HG03045 (cell line): ENCODE results near the gene TENT5A.
"Not testable (repeated sequence)": the region's sequence is repeated elsewhere in the genome, so short reads cannot be mapped to it uniquely, and the experiment has no call there.

Source experiments
- ATAC-seq: cut with Tn5 transposase; IDR thresholded peaks from one replicate; pipeline ENCODE4 v1.9.1; 2021; ENCODE audit warnings: mild to moderate bottlenecking, moderate library complexity; ENCODE audit not compliant: unreplicated experiment

Gene TENT5A

GRCh38 chr6:81751388-81752083 is 945 bp downstream of the TENT5A start:
- no peak for ATAC-seq

- ATAC-seq: no peak
Observed at GRCh38 chr6:81750681-81751387, 1.6 kb downstream of the TENT5A start.

GRCh38 chr6:81750200-81750599 is 2.3 kb downstream of the TENT5A start:
- ATAC-seq: no peak

GRCh38 chr6:81749707-81750106 is 2.8 kb downstream of the TENT5A start:
- ATAC-seq: no peak

- ATAC-seq: no peak
Observed at GRCh38 chr6:81748994-81749393, 3.5 kb downstream of the TENT5A start.

- ATAC-seq: no peak
Observed at GRCh38 chr6:81747327-81747726, 5.2 kb downstream of the TENT5A start.

- ATAC-seq: no peak
Observed at GRCh38 chr6:81744131-81744530, 8.3 kb downstream of the TENT5A start.

- ATAC-seq: no peak
Observed at GRCh38 chr6:81743649-81744048, 8.8 kb downstream of the TENT5A start.

- no peak for ATAC-seq
Observed at GRCh38 chr6:81741689-81742088, 10.8 kb downstream of the TENT5A start.

GRCh38 chr6:81740591-81740990 is 11.9 kb downstream of the TENT5A start:
- not testable (repeated sequence) for ATAC-seq

- no peak for ATAC-seq
Observed at GRCh38 chr6:81739230-81740195, 13.0 kb downstream of the TENT5A start.

- no peak for ATAC-seq
Observed at GRCh38 chr6:81736428-81736827, 16.1 kb downstream of the TENT5A start.

GRCh38 chr6:81735756-81736380 is 16.6 kb downstream of the TENT5A start:
- no peak for ATAC-seq

GRCh38 chr6:81734500-81735150 is 17.9 kb downstream of the TENT5A start:
- no peak for ATAC-seq

GRCh38 chr6:81734081-81734480 is 18.4 kb downstream of the TENT5A start:
- no peak for ATAC-seq

- no peak for ATAC-seq
Observed at GRCh38 chr6:81731814-81732213, 20.7 kb downstream of the TENT5A start.

- ATAC-seq: no peak
Observed at GRCh38 chr6:81727876-81728517, 24.5 kb downstream of the TENT5A start.

- no peak for ATAC-seq
Observed at GRCh38 chr6:81725127-81725526, 27.4 kb downstream of the TENT5A start.

- no peak for ATAC-seq
Observed at GRCh38 chr6:81722506-81723223, 29.8 kb downstream of the TENT5A start.
